ENCODE results near the gene VPS13C.

Gene VPS13C

GRCh38 chr15:61820212-61820611, 240.0 kb downstream of the VPS13C start:
- DNase-seq (ENCODE audit: low read depth in 2 of 2), result no peak

GRCh38 chr15:61819386-61819785, 240.9 kb downstream of the VPS13C start:
- no peak for DNase-seq (ENCODE audit: low read depth in 2 of 2)

- no peak for DNase-seq (ENCODE audit: low read depth in 2 of 2)
Observed at GRCh38 chr15:61818801-61819200, 241.4 kb downstream of the VPS13C start.

- no peak for DNase-seq (ENCODE audit: low read depth in 2 of 2)
Observed at GRCh38 chr15:61816856-61817255, 243.4 kb downstream of the VPS13C start.

- no peak for DNase-seq (ENCODE audit: low read depth in 2 of 2)
Observed at GRCh38 chr15:61815356-61816083, 244.7 kb downstream of the VPS13C start.

- no peak for DNase-seq (ENCODE audit: low read depth in 2 of 2)
Observed at GRCh38 chr15:61812476-61812875, 247.8 kb downstream of the VPS13C start.

GRCh38 chr15:61811952-61812351, 248.3 kb downstream of the VPS13C start:
- DNase-seq (ENCODE audit: low read depth in 2 of 2), result no peak

- no peak for DNase-seq (ENCODE audit: low read depth in 2 of 2)
Observed at GRCh38 chr15:61809216-61809615, 251.0 kb downstream of the VPS13C start.

- DNase-seq (ENCODE audit: low read depth in 2 of 2), result no peak
Observed at GRCh38 chr15:61807281-61807929, 252.8 kb downstream of the VPS13C start.
